Activated T-cell treated with anti-CD3 and anti-CD28 coated beads for 24 hours (primary cell): ENCODE data around the gene DPH3.

Experiments used
- DNase-seq: peaks from one replicate; pipeline ENCODE4 v3.0.0-alpha.2; 2020; ENCODE audit warnings: low read depth

The DPH3 gene

GRCh38 chr3:16290827-16291196 is 26.1 kb upstream of the DPH3 start:
- no peak for DNase-seq

GRCh38 chr3:16290007-16290826 is 25.5 kb upstream of the DPH3 start:
- no peak for DNase-seq

DNA sequence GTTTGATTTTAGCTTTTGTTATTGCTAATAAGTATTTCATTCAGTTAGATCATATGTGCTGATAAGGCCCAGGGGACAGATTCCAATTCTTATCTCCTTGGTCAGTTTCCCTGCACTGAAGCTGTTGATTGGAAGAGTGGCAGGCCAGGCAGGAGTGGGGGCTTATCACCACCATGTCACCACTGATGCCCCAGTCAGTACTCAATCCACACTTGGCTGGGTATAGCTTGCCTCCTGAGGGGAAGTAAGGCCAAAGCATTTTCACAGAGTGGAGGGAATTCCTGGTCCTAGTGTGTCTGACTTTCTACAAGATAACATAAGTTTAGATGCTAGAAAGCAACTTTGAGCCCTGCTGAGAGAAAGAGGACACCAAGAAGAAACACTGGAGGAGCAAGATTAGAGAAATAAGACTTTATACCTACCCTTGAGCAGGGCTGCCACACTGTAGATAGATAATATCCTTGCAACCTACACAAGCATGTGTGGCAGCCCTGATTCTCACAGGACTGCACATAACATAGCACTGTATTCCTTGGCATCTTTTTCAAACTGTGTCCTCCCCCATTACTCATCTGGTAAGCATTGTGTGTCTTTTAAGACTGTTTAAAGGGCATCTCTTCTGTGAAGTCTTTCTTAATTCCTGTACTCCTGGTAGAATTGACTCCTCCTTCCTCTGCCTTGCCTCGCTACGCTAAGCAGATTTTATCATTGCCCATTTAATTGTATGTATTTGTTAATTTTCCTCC is 24.6 kb upstream of the DPH3 start:
- DNase-seq: no peak

DNA sequence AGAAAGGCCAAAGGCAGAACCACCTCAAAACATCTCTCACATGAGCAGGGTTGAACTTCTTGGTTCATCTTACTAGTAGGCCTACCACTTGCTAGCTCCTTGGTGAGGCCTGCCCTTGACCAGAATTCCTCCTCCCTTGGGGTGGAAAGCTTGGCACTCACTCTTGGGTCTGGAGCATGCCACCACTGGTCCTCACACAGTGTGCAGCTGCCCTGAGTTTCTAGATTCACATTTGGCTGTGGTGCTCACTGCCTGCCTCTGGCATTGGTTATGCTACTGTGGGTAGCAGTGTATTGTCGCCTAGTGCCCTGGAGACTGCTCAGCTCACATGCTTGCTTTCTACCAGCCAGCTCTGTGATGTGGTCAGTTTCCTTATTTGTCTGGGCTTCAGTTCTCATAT is 23.9 kb upstream of the DPH3 start:
- no peak for DNase-seq

DNA sequence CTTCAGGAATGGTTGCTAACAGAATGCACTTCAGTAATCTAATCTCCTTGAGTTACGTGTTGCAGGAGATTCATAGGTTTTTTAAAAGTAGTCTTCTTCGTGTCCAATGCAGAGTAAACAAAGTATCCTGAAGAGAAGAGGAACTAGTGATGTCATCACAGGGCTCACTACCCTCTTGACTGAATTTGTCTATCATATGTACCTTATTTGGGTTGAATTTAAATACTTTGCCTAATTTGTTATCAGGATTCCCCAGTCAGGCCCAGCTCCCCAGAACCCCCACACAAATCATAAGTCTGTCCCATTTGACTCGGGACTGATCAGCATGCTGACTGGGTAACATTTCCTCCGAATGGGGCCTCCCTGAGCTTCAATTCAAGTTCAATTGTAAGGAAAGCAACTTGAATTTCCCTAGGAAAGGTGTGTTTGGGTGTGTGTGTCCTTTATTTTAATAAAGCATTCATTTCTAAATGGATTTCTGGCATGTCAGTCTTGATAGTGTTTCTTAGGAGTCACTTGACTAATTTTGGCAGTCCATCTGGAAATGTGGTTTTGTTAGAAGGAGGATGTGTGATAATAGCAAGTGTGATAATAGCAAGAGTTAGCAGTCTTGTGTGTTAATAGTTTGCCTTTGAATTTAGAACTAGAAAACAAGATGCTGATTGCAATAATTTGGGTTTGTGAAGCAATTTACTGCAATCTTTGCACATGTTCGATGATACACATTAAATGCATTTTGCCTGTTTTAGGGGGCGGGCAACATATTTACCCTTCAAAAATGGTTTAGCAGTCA is 22.2 kb upstream of the DPH3 start:
- no peak for DNase-seq

DNA sequence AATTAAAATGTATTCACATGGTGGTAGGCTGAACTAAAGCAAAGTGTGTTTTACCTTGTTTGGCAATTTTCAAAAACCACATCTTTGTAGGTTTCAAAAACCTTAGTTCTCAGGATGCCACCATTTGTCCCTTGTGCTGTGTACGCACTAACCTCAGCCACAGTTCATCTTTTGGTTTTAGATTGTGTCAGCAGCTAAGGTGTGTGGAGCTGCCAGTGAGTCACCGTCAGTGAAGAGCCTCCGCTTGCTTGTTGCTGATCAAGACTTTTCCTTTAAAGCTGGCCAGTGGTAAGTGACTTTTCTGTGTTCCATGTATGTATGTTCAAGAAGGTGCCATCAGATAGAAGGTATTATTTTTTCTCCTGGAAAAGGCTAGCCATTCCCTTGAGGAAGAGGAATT is 21.4 kb upstream of the DPH3 start:
- DNase-seq: peak; percentile 64

DNA sequence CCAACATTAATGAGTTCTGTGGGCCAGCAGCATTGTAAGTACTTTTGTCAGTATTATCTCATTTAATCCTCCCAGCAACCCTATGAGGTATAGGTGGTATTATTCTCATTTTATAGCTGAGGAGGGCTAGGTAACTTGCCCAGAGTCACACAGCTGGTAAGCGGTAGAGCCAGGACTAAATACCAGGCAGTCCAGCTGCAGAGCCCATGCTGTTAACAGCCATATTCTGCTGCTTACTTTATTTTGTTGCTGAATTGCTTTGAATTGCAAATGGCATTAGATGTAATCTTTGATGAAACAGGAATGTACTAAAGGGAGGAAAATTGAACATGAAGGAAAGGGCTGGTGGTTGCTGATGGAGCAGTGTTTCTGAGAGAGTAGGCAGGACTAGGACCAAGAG is 19.9 kb upstream of the DPH3 start:
- DNase-seq: no peak

DNA sequence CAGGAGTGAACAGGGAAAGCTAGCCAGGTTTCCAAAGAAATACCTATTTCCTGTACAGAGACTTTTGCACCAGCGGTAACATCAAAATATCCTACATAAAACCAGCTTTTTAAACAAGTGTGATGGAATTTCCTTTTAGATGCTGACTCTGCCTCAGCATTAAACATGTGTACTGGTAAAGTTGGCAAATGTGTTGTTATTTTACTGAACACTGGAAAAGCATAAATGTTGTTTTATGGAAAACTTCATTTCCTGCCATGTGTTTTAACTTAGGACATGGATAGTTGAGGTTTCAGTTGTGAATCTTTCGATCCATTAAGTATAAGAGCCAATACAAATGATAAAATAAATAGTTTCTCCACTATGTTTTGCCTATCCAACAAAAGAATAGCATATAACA is 15.9 kb upstream of the DPH3 start:
- no peak for DNase-seq

GRCh38 chr3:16279010-16279801 is 14.5 kb upstream of the DPH3 start:
- no peak for DNase-seq

DNA sequence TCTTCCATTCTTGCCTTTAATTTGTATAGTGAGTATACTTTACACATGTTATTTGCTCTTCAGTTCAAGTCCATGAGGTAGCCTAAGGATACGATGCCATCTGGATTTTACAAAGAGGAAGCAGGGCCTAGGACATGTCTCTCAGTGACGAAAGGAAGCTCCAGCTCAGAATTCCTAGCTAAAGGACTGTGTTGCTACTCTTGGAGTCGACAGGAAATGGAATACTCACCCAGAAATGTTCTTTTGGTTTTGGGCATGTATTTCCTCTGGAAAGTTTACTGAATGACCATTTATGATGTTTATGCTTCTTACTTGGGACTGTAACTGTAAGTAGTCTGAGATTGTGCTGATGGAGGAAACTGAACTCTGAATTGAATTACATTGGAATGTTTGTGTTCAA is 12.7 kb upstream of the DPH3 start:
- no peak for DNase-seq

DNA sequence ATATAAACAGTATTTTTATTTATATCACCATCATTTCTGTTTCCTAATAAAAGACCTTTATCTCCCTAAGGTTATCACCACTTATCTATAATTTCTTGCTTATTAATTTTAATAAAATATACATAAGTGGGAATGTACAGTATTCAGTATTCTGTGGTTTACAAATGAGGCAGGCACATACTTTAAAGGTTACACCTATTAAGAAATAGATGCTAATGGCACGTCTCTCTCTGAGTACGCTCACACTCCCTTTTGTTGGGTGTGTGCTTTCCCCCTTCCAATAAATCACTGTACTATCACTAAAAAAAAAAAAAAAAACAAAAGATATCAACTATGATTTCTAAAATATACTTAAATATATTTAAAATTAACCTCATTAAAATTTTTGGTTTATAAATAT is 9.1 kb upstream of the DPH3 start:
- DNase-seq: no peak

DNA sequence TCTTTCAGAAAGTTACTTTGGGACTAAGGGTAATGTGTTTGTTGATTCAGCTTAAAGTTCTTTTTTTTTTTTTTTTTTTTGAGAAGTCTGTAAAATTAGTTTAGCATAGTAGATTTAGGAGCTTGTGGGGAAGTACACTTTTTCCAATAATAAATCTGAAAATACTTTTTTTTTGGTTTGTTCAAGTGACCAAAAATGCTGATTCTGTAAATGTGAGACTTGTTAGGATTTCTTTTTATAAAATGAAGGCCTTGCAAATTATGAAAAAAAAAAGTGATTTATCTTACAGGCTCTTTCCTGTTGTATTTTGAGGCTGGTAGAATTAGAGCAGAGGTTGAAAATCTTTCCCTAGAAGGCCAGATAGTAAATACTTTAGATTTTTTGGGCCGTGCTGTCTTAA is 7.8 kb upstream of the DPH3 start:
- DNase-seq: no peak

GRCh38 chr3:16270855-16271254 is 6.1 kb upstream of the DPH3 start:
- no peak for DNase-seq

GRCh38 chr3:16266714-16267113 is 2.0 kb upstream of the DPH3 start:
- no peak for DNase-seq

DNA sequence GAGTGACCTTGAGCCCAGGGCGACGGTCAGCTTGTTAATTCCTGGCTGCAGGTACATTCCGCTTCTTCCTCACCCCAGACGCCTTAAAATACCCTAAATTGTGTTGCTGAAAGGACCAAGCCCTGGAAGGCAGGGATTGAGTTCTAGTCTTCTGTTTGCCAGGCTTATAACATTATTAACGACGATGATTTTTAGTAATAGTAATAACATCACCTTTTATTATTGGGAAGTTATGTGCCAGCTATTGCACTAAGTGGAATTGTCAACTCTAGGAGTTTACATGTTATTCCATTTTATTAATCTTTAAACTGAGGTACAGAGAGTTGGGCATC is 678 bp upstream of the DPH3 start:
- no peak for DNase-seq

- DNase-seq: no peak
Observed at GRCh38 chr3:16264174-16264707, 502 bp downstream of the DPH3 start.

- DNase-seq: no peak
Observed at GRCh38 chr3:16262174-16262573, 2.6 kb downstream of the DPH3 start.

DNA sequence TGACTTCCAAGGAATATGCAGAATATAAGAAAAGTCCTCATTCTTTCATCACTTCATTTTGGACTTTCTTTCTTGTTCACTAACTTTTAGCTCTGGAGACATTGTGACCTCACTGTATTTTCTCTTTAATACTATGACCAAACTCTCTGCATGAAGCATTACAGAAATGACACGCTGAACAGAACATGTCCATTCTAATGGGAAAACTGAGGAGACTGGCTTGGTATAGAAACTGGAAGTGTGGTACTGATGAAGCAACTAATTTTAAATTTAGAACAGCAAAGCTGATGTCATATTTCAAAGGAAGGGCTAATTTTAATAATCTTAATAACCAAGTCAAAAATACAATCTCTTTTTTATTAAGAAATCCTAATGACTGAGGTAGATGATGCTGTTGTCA is 4.7 kb downstream of the DPH3 start:
- no peak for DNase-seq

DNA sequence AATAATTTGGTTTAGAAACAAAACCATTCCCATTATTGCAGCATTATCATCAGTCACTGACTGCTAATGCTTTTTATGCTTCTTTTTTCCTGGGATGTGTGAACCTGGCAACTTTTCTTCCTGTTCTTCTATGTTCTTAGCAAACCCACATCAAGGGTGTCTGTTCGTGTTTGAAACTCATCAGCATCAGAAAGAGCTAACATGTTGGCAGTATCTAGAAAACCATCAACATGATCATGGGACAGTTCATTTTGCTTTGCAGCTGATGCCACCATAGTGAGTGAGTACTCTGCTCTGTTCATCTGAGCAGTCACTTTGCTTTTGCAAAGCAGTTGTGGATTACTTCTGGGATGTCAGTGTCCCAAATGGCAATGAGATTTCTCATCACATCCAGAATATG is 5.9 kb downstream of the DPH3 start:
- no peak for DNase-seq

DNA sequence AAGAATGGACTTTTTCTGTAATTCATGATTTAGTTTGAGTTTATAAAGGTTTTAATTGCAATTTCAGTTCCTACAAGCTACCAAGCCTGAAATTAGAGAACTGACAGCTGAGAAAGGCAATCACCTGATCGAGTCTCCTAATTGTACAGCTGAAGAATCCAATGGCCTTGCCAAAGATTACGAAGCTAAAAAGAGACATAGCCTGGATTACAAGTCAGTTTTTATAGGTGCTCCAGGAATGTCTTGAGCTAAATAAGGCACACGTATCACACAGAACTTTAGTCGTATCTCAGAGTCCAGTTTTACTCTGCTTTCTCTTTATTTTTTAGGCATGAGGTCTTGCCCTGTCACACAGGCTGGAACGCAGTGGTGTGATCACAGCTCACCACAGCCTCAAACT is 6.6 kb downstream of the DPH3 start:
- no peak for DNase-seq

- no peak for DNase-seq
Observed at GRCh38 chr3:16257309-16257708, 7.4 kb downstream of the DPH3 start.

GRCh38 chr3:16255726-16256125 is 9.0 kb downstream of the DPH3 start:
- DNase-seq: no peak
